NCI-H128 (cell line): ENCODE results near the gene TCTN3.
"Not testable (repeated sequence)": the region's sequence is repeated elsewhere in the genome, so short reads cannot be mapped to it uniquely, and the experiment has no call there.

Source experiments
- DNase-seq: peaks from one replicate; lab custom pipeline; 2025; ENCODE audit not compliant: unreplicated experiment; lab: John Stamatoyannopoulos, UW

TCTN3 gene

DNA sequence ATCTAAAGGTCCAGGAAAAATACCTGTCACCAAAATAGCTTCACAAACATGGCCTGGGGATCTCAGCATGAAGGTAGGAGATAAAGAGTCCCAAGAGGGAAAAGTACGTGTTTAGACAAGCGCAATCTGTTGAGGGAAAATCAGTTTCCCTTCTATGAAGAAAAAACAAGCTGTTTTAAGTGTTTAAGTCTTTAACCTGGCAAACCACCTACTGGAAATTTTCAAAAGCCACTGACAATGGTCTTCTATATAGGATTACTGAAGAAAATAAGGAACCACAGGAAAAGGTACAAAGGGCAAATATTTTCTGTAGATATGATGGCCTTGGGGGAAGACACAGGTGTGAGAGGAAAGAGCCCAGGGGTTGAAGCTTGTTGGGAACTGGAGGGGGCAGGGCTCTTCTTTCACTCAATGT is 58.4 kb downstream of the TCTN3 start:
- no peak for DNase-seq

DNA sequence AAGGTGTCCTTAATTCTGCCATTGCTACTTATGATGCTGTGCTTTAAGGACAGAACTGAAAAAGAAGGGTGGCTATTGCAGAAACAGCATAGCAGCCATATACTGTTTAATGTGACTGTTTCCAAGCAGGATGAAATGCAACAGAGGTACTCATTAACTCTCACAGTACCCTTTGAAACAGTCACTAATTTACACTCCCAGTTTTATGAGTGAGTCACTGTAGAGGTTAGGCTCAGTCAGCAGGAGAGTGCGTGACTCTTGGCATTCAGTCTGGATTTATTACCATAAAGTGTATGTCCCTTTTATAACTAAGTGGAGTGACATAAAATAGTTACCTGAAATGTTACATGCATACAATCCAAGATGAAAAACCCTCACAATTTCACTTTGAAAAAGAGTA is 64.9 kb downstream of the TCTN3 start:
- no peak for DNase-seq

DNA sequence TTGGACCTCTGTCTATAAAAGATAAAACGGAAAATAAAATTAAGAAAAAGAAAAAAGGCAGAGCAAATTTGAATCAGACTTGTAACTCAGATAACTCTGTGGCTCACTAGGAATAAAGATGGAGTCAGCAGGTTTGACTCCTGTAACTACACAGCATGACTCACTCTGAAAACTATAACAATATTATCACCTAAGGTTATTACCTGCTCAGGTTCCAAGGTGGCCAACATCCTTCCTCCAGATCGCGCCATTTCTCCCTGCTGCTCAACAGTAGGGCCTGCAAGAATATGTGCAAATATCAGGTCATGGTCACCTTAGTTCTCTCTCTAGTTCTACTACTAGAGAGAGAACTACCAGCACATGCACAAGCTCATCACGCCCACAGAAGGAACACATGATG is 67.2 kb downstream of the TCTN3 start:
- no peak for DNase-seq

DNA sequence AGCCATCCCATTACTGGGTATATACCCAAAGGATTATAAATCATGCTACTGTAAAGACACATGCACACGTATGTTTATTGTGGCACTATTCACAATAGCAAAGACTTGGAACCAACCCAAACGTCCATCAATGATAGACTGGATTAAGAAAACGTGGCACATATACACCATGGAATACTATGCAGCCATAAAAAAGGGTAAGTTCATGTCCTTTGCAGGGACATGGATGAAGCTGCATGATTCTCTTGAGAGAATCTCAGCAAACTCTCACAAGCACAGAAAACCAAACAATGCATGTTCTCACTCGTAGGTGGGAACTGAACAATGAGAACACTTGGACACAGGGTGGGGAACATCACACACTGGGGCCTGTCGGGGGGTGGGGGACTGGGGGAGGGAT is 73.3 kb downstream of the TCTN3 start:
- not testable (repeated sequence) for DNase-seq

DNA sequence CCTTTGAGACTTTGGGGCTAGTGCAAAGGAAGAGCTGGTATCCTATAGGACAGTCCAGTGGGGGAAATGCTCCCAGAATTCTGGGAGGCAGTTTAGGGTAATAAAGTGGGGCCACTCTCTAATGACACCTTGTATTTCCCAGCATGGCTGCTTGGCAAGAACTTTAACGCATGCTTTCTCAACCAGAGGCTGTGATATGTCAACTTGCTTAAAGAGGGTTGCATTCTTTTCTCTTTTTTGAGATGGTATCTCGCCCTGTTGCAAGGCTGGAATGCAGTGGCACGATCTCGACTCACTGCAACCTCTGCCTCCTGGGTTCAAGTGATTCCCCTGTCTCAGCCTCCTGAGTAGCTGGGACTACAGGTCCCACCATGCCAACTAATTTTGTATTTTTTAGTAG is 75.6 kb downstream of the TCTN3 start:
- no peak for DNase-seq

DNA sequence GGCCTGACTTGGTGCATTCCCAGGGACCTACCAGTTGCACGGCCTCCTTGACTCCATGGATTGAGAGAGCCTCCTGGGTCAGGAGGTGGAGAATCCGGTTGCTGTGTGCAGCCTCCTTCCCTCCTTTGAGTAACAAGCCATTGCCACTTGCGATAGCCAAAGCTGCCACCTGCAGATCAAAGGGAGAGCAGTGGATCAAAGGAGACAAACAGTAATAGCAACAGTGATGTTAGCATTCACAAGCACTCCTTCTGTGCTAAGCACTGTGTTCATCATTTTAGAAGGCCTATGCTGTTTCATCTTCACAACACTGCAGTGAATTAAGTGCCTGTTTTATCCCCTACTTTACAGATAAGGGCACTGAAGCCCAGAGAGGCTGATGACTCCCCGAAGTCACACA is 77.3 kb downstream of the TCTN3 start:
- DNase-seq, result no peak
